ENCODE measurements around the gene SYNPO. TPM values are rescaled to one million over a fixed set of nuclear protein-coding genes. Genes with fewer than 3 reads are reported as not detected.

Gene SYNPO
- total RNA-seq, 4 donors from 2014 or later, result 3.8 to 8.5 (median 4.2) TPM

- no peak for TF ChIP-seq CTCF (IDR thresholded peaks at IDR 0.05)
- no peak for TF ChIP-seq POLR2A (IDR thresholded peaks at IDR 0.05)
- 76 to 83% methylated on average over 9 of the region's 9 CpGs for WGBS, 2 donors
- intact Hi-C loops (cut with DNase I; ENCODE audit: low total_unique reads), result no loop called here
- H3K4me3 ChIP-seq (ENCODE audit: low read depth, poor library complexity, severe bottlenecking), result no peak overlapping the region
- DNase-seq (ENCODE audit: low spot score in 2 of 2), result no peak
Measured at GRCh38 chr5:150596313-150596712, 44.1 kb upstream of the SYNPO start.

GRCh38 chr5:150596826-150597225, 43.6 kb upstream of the SYNPO start:
- H3K4me3 ChIP-seq (ENCODE audit: low read depth, poor library complexity, severe bottlenecking), result no peak overlapping the region
- TF ChIP-seq CTCF (IDR thresholded peaks at IDR 0.05) (no peak), POLR2A (IDR thresholded peaks at IDR 0.05) (no peak)
- DNase-seq (ENCODE audit: low spot score in 2 of 2), result no peak
- intact Hi-C loops (cut with DNase I; ENCODE audit: low total_unique reads), result no loop called here
- WGBS, 2 donors, result 91 to 98% methylated on average over 3 of the region's 3 CpGs

- no peak for TF ChIP-seq CTCF (IDR thresholded peaks at IDR 0.05)
- TF ChIP-seq POLR2A (IDR thresholded peaks at IDR 0.05), result no peak
- no peak overlapping the region for H3K4me3 ChIP-seq (ENCODE audit: low read depth, poor library complexity, severe bottlenecking)
- DNase-seq (ENCODE audit: low spot score in 2 of 2), result no peak
- 61 to 72% methylated on average over 9 to 10 of the region's 10 CpGs for WGBS, 2 donors
- intact Hi-C loops (cut with DNase I; ENCODE audit: low total_unique reads), result no loop called here
Measured at GRCh38 chr5:150598006-150598405, 42.5 kb upstream of the SYNPO start.

GRCh38 chr5:150598821-150599273, 41.6 kb upstream of the SYNPO start:
- no peak for TF ChIP-seq POLR2A (IDR thresholded peaks at IDR 0.05)
- no peak for TF ChIP-seq CTCF (IDR thresholded peaks at IDR 0.05)
- intact Hi-C loops (cut with DNase I; ENCODE audit: low total_unique reads), result no loop called here
- 50 to 56% methylated on average over 12 of the region's 12 CpGs for WGBS, 2 donors
- H3K4me3 ChIP-seq (ENCODE audit: low read depth, poor library complexity, severe bottlenecking), result no peak overlapping the region
- DNase-seq (ENCODE audit: low spot score in 2 of 2), result no peak

- TF ChIP-seq CTCF (IDR thresholded peaks at IDR 0.05), result no peak
- no peak for TF ChIP-seq POLR2A (IDR thresholded peaks at IDR 0.05)
- H3K4me3 ChIP-seq (ENCODE audit: low read depth, poor library complexity, severe bottlenecking), result no peak overlapping the region
- intact Hi-C loops (cut with DNase I; ENCODE audit: low total_unique reads), result no loop called here
- WGBS, 2 donors, result 82 to 93% methylated on average over 5 of the region's 5 CpGs
- DNase-seq (ENCODE audit: low spot score in 2 of 2), result no peak
Measured at GRCh38 chr5:150599281-150599680, 41.2 kb upstream of the SYNPO start.

- peak; percentile 35 to 91 for DNase-seq (ENCODE audit: low spot score in 2 of 2)
- WGBS, 2 donors, result 32 to 36% methylated on average over 11 of the region's 11 CpGs
- no peak for TF ChIP-seq POLR2A (IDR thresholded peaks at IDR 0.05)
- TF ChIP-seq CTCF (IDR thresholded peaks at IDR 0.05), result no peak
- no peak overlapping the region for H3K4me3 ChIP-seq (ENCODE audit: low read depth, poor library complexity, severe bottlenecking)
- intact Hi-C loops (cut with DNase I; ENCODE audit: low total_unique reads), result no loop called here
Measured at GRCh38 chr5:150599917-150600511, 40.4 kb upstream of the SYNPO start.
